GM21528 (cell line): ENCODE results near the gene CEMIP2.
"Not testable (repeated sequence)": the region's sequence is repeated elsewhere in the genome, so short reads cannot be mapped to it uniquely, and the experiment has no call there.

Experiments
- ATAC-seq: cut with Tn5 transposase; IDR thresholded peaks from one replicate; pipeline ENCODE4 v1.9.1; 2021; ENCODE audit warnings: mild to moderate bottlenecking, moderate library complexity; ENCODE audit not compliant: unreplicated experiment, low FRiP score

CEMIP2 gene, protein sequence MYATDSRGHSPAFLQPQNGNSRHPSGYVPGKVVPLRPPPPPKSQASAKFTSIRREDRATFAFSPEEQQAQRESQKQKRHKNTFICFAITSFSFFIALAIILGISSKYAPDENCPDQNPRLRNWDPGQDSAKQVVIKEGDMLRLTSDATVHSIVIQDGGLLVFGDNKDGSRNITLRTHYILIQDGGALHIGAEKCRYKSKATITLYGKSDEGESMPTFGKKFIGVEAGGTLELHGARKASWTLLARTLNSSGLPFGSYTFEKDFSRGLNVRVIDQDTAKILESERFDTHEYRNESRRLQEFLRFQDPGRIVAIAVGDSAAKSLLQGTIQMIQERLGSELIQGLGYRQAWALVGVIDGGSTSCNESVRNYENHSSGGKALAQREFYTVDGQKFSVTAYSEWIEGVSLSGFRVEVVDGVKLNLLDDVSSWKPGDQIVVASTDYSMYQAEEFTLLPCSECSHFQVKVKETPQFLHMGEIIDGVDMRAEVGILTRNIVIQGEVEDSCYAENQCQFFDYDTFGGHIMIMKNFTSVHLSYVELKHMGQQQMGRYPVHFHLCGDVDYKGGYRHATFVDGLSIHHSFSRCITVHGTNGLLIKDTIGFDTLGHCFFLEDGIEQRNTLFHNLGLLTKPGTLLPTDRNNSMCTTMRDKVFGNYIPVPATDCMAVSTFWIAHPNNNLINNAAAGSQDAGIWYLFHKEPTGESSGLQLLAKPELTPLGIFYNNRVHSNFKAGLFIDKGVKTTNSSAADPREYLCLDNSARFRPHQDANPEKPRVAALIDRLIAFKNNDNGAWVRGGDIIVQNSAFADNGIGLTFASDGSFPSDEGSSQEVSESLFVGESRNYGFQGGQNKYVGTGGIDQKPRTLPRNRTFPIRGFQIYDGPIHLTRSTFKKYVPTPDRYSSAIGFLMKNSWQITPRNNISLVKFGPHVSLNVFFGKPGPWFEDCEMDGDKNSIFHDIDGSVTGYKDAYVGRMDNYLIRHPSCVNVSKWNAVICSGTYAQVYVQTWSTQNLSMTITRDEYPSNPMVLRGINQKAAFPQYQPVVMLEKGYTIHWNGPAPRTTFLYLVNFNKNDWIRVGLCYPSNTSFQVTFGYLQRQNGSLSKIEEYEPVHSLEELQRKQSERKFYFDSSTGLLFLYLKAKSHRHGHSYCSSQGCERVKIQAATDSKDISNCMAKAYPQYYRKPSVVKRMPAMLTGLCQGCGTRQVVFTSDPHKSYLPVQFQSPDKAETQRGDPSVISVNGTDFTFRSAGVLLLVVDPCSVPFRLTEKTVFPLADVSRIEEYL (N-terminal part only)

GRCh38 chr9:71768388-71769174 is at the start of gene CEMIP2:
TSS of gene CEMIP2 (minus strand) at chr9:71768513. CDS start at chr9:71750373, 18,140 bp downstream.
- ATAC-seq: peak; percentile 83

DNA sequence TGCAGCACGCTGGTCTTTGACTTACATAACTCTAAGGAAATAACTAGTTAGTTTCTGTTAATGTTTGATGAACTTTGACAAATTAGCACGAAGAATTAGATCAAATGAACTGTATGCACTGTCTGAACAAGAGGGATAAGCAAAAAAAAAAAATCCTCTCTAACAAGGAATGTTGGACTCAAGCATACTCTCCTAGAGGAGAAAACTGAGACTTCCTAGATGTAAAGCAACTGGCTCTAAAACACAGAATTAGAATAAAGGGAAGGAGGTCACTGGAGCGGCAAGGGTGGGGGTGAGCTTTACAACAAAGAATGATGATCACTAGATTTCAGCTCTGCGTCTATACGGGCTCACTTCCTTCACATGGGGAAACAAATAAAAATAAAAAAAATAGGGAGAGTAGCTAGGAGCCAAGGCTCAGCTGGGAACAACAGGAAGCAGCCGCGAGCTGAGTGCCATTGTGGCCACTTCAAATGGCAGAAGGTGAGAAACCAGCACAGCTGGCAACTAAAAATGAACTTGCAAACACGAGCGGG is 48.7 kb upstream of the CEMIP2 start:
- no peak for ATAC-seq

GRCh38 chr9:71814815-71815214 is 46.5 kb upstream of the CEMIP2 start:
- no peak for ATAC-seq

DNA sequence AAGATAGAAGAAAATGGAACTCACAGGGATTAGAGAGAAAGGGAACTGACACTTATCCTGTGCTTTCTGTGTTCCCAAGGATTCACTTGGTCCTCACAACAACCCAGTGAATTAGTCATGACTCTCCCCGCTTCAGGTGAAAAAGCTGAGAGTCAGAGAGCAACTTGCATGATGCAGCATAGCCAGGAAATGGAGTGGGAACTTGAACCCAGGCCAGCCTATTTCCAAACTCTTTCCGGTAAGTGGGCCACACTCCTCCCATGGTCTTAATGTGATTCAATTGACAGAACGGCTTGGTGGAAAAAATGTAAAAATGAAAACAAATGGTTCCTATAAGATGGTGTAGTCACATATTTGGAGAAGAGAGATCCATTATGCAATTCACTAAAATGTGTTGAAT is 45.9 kb upstream of the CEMIP2 start:
- no peak for ATAC-seq

DNA sequence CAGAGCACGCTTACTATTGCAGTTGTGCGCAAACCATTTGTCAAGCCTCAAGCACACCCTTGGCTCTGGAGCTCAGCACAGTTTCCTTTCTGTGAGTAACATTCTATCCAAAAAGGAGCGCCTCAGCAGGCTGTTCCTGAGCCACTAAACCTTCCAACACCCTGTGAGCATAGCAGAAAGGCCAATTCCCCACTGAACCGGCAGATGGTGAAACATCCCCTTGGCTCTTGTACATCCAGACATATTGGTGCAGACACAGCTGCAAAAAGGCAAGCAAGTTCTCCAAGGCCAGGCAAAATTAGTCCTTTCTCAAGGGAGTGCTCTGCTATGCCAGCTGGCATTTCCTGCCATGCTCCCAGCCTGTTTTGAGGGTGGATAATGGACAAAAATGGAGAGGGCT is 44.1 kb upstream of the CEMIP2 start:
- ATAC-seq: no peak

DNA sequence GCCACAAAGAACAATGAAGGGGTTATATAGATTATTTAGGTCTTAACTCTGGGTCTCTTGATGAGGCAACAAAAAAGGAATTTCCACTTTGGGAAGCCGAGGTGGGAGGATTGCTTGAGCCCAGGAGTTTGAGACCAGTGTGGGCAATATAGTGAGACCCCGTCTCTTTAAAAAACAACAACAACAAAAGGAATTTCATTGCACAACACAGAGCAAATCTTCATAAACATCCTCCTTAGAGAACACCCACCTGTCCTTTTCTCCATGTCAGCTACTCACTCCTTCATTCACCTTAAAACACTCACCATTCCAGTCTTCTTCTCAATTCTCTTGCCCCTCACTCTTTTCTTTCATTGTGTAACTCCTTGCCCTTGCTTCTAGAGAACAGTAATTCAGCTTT is 39.8 kb upstream of the CEMIP2 start:
- no peak for ATAC-seq

GRCh38 chr9:71806901-71807307 is 38.6 kb upstream of the CEMIP2 start:
- ATAC-seq: peak; percentile 91

DNA sequence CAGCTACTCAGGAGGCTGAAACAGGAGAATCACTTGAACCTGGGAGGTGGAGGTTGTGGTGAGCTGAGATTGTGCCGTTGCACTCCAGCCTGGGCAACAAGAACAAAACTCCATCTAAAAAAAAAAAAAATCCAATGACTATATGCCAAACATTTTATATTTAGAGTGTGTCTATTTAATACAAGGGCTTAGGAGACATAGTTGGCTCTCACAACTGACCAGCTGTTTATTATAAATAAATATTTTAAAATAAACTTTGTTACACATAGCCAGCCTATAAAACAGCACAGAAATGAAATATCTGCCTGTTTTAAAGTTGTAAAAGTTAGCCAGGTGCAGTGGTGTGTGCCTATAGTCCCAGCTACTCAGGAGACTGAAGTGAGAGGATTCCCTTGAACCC is 36.8 kb upstream of the CEMIP2 start:
- ATAC-seq: not testable (repeated sequence)

- no peak for ATAC-seq
Measured at GRCh38 chr9:71801826-71802225, 33.5 kb upstream of the CEMIP2 start.

- no peak for ATAC-seq
Measured at GRCh38 chr9:71797266-71797665, 29.0 kb upstream of the CEMIP2 start.

GRCh38 chr9:71796100-71796767 is 27.9 kb upstream of the CEMIP2 start:
- no peak for ATAC-seq

DNA sequence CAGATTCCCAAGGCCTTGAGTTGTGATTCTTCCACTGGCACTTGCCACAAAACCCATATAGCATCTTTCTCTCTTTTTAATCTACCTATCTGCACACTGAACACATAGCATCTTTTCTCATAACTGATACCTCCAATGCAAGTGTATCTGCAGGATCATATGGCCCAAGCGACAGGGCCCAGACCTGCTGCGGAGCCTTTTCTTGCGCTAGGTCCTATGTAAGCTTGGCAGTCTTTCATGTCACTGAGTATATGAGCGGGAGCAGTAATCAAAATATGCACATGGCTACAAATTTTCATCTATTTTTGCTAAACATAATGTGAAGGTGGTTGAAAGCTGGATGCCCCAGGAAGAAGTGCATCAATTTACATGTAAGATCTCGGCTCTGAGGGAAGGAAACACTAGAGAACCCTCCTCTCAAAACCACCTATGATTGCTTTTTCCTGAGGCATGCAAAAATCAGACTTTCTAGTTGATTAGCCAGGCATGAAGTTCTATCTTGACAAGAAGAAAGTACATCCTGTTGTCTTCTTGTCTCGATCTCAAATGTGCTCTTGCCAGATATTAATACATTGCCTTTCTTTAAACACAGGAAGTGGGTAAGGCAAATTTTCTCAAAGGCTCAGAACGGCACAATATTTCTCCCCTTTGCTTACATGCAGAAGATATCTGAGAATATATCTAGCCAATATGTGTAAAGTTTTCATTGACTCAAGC is 26.9 kb upstream of the CEMIP2 start:
- peak; percentile 93 for ATAC-seq

- peak; percentile 35 for ATAC-seq
Measured at GRCh38 chr9:71793386-71794105, 25.2 kb upstream of the CEMIP2 start.

DNA sequence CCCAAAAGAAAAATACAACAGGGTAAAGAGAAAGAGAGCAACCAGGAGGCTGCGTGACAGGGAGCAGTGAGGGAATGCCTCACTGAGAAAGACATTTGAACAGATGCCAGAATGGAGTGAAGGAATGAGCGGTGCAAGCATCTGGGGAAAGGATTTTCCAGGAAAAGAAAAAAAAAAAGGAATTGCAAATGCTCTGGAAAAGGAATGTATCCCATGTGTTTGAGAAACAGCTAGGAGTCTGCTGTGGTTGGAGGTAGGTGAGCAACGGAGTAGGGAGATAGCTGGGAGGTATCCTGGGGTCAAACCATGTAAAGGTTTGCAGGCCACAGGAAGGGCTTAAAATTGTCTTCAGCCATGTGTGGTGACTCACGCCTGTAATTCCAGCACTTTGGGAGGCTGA is 23.6 kb upstream of the CEMIP2 start:
- ATAC-seq: no peak

GRCh38 chr9:71790296-71790695 is 22.0 kb upstream of the CEMIP2 start:
- no peak for ATAC-seq

GRCh38 chr9:71783120-71783523 is 14.8 kb upstream of the CEMIP2 start:
- peak; percentile 89 for ATAC-seq

- ATAC-seq: peak; percentile 56
Measured at GRCh38 chr9:71781391-71781790, 13.1 kb upstream of the CEMIP2 start.

GRCh38 chr9:71780953-71781352 is 12.6 kb upstream of the CEMIP2 start:
- ATAC-seq: no peak
